Activated CD4-positive, CD25-positive, alpha-beta regulatory T cell treated with anti-CD3 and anti-CD28 coated beads, Interleukin-2, amount 50 U/mL, for 72 hours (primary cell): ENCODE measurements around the gene CHRNA5.

ENCODE experiments used
- DNase-seq: peaks from one replicate; pipeline ENCODE4 v3.0.0; 2021

Gene CHRNA5

DNA sequence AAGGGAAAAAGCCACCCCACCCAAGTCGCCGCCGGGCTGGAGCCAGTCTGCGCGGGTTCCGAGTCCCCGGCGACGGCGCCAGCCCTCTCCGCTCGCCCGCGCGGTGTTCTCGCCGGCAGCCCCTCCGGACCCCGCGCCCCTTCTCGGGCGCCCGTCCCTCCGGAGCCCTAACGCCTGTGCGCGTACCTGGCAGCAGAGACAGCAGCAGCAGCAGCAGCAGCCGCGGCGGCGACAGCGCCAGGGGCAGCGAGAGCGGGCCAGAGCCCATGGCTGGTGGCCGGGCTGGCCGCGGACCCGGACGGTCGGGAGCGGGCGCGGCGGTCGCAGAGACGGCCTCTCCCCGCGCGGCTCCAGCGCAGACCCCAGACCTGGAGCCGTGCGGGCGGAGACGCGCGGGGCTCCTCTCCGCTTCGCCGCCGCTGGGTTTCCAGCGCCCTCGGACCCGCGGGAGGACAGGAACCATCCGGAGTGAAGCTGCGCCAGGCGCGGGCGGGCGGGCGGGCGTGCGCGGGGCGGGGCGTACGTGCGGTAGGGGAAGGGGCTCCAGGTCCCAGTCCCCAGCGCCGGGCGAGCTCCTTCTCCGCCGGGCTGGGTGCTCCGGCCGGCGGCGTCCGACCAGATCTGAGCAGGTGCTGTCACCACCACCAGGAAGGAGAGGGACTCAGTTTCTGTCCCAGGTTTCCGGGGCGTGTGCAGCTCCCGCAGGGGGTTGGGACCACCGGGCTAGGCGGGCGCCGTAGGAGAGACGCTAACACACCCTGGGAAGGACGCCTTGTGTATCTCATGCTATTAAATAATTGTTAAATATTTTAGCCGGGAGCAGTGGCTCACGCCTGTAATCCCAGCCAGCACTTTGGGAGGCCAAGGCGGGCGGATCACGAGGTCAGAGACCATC lies 55.5 kb downstream of the CHRNA5 start, which contains the start of gene CHRNA3:
CHRNA3 (minus strand) TSS at position 470 of the 895 bp plus-strand sequence; CDS start at position 268, 202 bp downstream.
- no peak for DNase-seq

GRCh38 chr15:78621810-78622402 lies 56.6 kb downstream of the CHRNA5 start:
- DNase-seq = no peak

DNA sequence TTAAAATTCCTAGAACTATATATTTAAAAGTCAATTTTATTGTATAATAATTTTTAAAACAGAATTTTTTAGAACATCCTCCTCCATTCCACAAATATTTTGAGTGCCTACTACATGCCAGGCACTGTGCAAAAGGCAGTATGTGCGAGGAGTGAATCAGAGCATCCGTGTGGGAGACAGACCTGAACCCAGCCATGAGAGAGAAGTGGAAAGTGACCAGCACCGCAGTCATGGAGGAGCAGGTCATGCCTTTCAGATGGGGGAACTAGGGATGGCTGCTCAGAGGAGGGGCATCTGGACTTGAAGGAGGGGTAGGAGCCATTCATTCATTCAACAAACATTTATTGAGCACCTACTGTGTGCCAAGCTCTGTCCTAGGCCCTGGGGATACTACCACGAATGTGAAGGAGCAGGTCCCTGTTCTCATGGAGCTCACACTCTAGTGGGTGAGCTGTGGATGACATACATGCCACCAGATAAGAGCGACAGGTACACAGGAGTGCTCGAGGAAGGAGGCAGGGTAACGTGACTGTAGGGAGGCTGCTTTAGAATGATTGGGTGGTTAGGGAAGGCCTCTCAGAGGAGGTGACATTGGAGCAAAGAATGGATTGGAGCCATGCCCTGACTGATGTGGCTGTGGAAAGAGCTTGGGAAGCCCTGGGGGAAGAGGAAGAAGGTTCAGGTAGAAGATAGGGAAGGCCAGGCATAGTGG lies 58.6 kb downstream of the CHRNA5 start:
- DNase-seq = no peak

GRCh38 chr15:78624651-78625590 lies 59.6 kb downstream of the CHRNA5 start:
- no peak for DNase-seq

DNA sequence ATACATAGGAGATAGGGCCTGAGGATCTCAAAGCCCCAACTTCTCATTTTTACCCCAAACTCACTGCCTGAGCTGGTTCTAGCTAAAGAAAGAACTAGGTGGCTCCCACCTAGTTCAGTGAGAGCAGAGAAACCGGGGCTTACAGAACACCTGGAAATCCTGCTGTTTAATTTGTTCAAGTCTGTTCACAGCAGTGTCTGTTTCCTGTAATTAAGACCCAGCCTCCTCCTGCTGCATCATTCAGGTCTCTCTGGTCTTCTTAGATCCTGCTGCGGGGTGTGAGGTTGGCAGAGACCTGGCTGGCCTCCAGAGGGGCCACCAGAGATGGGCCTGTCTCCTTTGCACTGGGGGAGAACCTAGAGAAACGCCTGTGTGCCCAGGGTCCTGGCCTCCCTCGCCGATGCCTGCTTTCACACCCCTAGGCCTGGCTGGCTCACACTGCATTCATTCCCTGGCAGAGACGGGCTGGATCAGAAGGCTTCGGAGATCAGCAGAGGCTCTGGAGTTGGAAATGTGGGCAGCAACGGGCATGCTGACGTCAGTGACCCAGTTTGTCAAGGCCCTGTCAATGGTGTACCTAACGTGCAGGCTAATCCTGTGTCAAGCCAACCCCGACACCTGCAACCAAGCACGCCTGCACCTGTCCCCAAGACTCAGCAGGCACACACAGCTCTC lies 60.4 kb downstream of the CHRNA5 start:
- DNase-seq = no peak

- DNase-seq = no peak
These were observed 61.2 kb downstream of the CHRNA5 start for GRCh38 chr15:78626381-78626995.

DNA sequence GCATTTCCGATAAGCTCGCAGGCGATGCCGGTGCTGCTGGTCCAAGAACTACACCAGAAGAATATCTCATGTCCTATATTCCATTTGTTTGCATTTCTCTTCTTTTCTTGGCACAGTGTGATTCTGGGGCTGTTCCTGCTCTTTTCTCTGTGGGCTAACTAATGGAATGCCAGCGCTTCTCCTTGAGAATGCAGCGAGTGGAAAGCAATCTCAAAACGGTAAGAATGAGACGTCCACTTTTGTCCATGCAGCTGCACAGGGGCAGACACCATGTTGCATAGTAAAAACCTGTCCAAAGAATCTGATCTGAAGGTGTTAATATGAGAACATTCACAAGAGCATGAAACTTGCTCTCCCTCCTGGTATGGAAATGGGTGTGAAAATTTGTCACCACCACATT lies 62.0 kb downstream of the CHRNA5 start:
- no peak for DNase-seq

DNA sequence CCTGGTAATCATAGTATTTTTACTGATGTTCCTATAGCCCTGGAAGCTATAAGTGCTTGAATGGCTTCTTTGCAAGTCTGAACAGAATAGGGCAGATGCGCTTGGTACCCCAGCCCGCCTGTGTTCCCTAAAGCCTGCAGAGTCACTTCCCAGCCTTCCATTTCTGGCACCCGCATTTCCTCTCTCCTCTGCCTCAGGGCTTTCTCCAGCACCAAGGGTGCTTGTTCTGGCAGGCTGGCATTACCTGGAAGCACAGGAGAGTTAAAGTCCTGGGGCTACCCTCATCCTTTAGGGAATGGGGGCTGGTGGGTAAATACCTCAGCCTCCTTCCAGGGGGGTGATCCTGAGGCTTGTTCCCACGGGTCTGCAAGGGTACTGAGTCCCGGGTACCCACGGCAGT lies 62.9 kb downstream of the CHRNA5 start:
- no peak for DNase-seq

GRCh38 chr15:78629031-78629715 lies 63.9 kb downstream of the CHRNA5 start:
- no peak for DNase-seq

GRCh38 chr15:78629716-78630065 lies 64.4 kb downstream of the CHRNA5 start:
- DNase-seq = no peak

- no peak for DNase-seq
These were observed 65.7 kb downstream of the CHRNA5 start for GRCh38 chr15:78630886-78631633.

DNA sequence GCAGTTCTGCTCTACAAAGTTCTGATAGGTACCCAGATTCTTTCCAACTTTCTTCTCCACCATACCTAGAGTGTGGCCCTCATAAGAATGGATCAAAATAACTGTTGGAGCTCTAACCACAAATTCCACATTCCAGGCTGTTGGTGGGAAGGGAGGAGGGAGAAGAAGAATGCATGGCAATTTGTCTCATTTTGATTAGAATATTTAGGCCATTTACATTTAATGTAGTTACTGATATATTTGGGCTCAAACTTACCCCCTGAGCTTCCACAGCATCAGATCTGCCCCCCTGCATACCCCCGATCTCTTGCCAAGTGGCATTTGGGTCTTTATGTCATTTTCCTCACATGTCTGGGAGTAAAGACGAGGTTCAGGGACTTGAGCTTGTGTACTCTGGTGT lies 68.0 kb downstream of the CHRNA5 start:
- DNase-seq = no peak

GRCh38 chr15:78634210-78635145 lies 69.2 kb downstream of the CHRNA5 start:
- DNase-seq = peak; percentile 2

DNA sequence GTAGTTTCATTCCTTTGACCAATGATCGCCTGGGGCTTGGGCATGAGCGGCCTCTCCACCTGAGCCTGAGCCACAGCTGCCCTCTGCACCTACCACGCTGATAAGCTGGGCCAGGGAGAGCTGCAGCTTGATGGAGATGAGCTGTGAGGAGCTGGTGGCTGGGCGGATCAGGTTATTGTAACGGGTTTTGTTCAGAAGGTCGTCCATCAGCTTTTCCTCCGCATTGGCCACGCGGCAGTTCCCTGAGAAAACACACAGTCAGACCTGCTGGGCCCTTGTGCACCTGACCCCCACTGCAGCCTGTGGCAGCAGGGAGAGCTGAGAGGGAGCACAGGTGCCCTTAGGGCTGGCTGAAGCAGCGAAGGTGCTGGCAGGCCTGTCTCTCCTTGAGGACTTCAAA lies 70.0 kb downstream of the CHRNA5 start:
- DNase-seq = peak; percentile 25

GRCh38 chr15:78636378-78636859 lies 71.1 kb downstream of the CHRNA5 start:
- DNase-seq = no peak

DNA sequence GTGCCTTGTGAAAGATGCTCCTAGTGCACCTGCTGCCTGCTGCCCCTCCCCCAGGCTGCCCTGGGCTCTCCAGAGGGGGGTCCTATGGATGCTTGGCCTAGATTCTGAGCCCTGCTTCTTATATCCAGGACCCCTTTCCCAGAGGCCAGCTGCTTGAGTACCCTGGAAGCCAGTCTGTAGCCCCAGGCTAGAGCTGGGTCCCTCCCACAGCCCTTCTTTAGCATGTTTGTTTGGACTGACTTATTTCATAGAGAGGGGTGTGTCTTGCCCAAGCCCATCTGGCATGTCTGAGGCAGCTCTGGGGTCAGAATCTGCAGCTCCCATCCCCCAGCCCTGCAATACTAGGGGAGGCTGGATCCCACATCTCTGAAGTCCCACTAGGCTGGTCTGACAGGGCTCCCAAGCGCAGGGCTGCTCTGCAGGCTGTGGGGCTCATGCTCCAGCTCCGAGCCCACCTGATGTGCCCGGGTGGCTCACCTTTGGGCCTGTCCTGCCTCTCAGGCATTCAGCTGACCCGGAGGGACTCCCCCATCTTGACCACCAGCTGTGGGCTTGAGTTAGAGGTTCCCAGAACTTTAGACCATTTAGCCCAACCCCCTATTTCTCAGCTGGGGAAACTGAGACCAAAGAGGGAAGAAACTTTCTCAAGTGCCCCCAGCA lies 72.6 kb downstream of the CHRNA5 start:
- DNase-seq = no peak

- DNase-seq = no peak
These were observed 73.5 kb downstream of the CHRNA5 start for GRCh38 chr15:78638658-78639314.
